Panc1 (cell line): ENCODE measurements around the gene BTBD17. TPM values are rescaled to one million over a fixed set of nuclear protein-coding genes. Genes with fewer than 3 reads are reported as not detected.

Experiments used
- ATAC-seq: fragments of 200-7000 bp; cut with Tn5 transposase; 2 replicates; pipeline ENCODE4 v1.9.1; 2020; ENCODE audit warnings: mild to moderate bottlenecking, moderate library complexity
- BruUV-seq: library from RNA; stranded (reverse); fragments of 400-500 nt; replicated peaks from 2 replicates; lab custom pipeline; 2021; lab: Mats Ljungman, UMichigan
- CTCF ChIA-PET: fragments of 300-600 bp; sonication (Branson Sonifier 250); formaldehyde crosslinking; loops from one replicate; lab custom pipeline; 2022; ENCODE audit warnings: antibody characterized with exemption; lab: Charles Lee
- POLR2A ChIA-PET: fragments of 300-600 bp; sonication (Branson Sonifier 250); formaldehyde crosslinking; loops from one replicate; lab custom pipeline; 2022; ENCODE audit warnings: antibody characterized with exemption; lab: Charles Lee
- DNase-seq: peaks from one replicate; pipeline ENCODE4 v3.0.0-alpha.2; 2010; ENCODE audit warnings: low read depth, low spot score
- H3K27ac ChIP-seq: 2 replicates; pipeline ENCODE4 v1.5.1; 2011; ENCODE audit warnings: mild to moderate bottlenecking, low read length, inconsistent platforms
- H3K27me3 ChIP-seq: fragments of 200-500 bp; sonication (Bioruptor generic); 2 replicates; pipeline ENCODE4 v1.6.0; 2014; ENCODE audit warnings: low read length, inconsistent platforms; ENCODE audit not compliant: control insufficient read depth, insufficient read depth
- H3K36me3 ChIP-seq: fragments of 200-500 bp; sonication (Bioruptor generic); 2 replicates; pipeline ENCODE4 v1.5.1; 2014; ENCODE audit warnings: inconsistent platforms, mild to moderate bottlenecking, low read length, moderate library complexity; ENCODE audit not compliant: control insufficient read depth, insufficient read depth
- H3K4me1 ChIP-seq: 2 replicates; pipeline ENCODE4 v1.5.1; 2011; ENCODE audit warnings: inconsistent platforms, mild to moderate bottlenecking, low read length, moderate library complexity; ENCODE audit not compliant: control insufficient read depth, insufficient read depth
- H3K4me3 ChIP-seq, 2 experiments: 2 replicates each; pipeline ENCODE4 v1.5.1; 2011 to 2012; ENCODE audit warnings: low read depth in 2 of 2, low read length in 2 of 2, mild to moderate bottlenecking in 2 of 2, inconsistent platforms in 1 of 2, moderate library complexity in 1 of 2
- H3K9me3 ChIP-seq: fragments of 200-500 bp; sonication (Bioruptor generic); 2 replicates; pipeline ENCODE4 v1.5.1; 2014; ENCODE audit warnings: low read depth, mild to moderate bottlenecking, inconsistent platforms, low read length, moderate library complexity; ENCODE audit not compliant: control insufficient read depth, insufficient read depth
- POLR2AphosphoS5 ChIP-seq: IDR thresholded peaks from 2 replicates; pipeline ENCODE4 v1.6.1; 2012; ENCODE audit warnings: mild to moderate bottlenecking, low read depth, low read length, moderate library complexity
- SIN3A ChIP-seq: IDR thresholded peaks from 2 replicates; pipeline ENCODE4 v1.6.1; 2012; ENCODE audit warnings: low read depth, mild to moderate bottlenecking, low read length, moderate library complexity, borderline replicate concordance; ENCODE audit not compliant: insufficient read depth
- TCF7L2 ChIP-seq: IDR thresholded peaks from 2 replicates; pipeline ENCODE4 v1.6.1; 2011; ENCODE audit warnings: mild to moderate bottlenecking, low read depth, low read length, inconsistent platforms
- in situ Hi-C: cut with HindIII; loops from 2 replicates; pipeline ENCODE4 v1.10.0; 2016; ENCODE audit warnings: low sequenced_read_pairs, low pct_unique_long_range_greater_than_20kb
- intact Hi-C: fragments of 100-400 bp; cut with micrococcal nuclease; formaldehyde crosslinking; loops from one replicate; pipeline ENCODE4 v1.10.0; 2022; ENCODE audit not compliant: unreplicated experiment
- total RNA-seq: library from RNA; stranded (reverse); gene quantifications from one replicate; pipeline ENCODE4 v1.2.1, GENCODE V29; 2021; ENCODE audit not compliant: unreplicated experiment
- TF ChIP-seq, protein P1 (sequence below): fragments of 450-650 bp; IDR thresholded peaks from 2 replicates; pipeline ENCODE4 v1.5.1; 2017; ENCODE audit warnings: mild to moderate bottlenecking
- TF ChIP-seq, protein P2 (sequence below), 2 experiments: IDR thresholded peaks; 2 replicates each; pipeline ENCODE4 v1.6.1; 2011 to 2012; ENCODE audit warnings: low read depth in 2 of 2, control low read depth in 1 of 2, low read length in 1 of 2, mild to moderate bottlenecking in 1 of 2, moderate library complexity in 1 of 2; ENCODE audit not compliant: insufficient read depth in 1 of 2

Gene BTBD17
- total RNA-seq, 1 experiment from 2014 or later, result not detected

DNA sequence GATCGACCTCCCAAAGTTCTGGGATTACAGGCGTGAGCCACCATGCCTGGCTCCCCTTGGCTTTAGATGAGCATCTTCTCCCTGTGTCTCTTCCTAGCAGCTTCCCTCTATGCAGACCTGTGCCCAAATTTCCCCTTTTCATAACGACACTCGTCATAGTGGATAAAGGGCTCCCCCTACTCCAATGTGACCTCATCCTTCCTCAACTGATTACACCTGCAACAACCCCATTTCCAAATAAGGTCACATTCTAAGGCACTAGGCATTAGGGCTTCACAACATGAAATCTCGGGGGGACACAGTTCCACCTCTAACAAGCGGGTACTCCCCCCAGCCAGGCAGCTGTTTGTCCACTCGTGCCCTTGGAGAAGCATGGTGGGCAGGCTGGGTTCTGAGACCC lies 25.4 kb downstream of the BTBD17 start:
- in situ Hi-C loops (no loop called here), intact Hi-C loops (no loop called here)
- BruUV-seq, result no TSS peak
- Histone ChIP-seq H3K36me3 (no peaks in the 10 kb centered on the region), H3K9me3 (no peaks in the 10 kb centered on the region), H3K4me3 (no peak overlapping the region), H3K4me1 (no peaks in the 10 kb centered on the region), H3K27me3 (no peaks in the 10 kb centered on the region; the same call in 1 of the 2 replicates), H3K27ac (no peak overlapping the region)
- POLR2A ChIA-PET, result no interaction called here
- TF ChIP-seq TCF7L2 (no peak), POLR2AphosphoS5 (no peak), SIN3A (no peak)
- TF ChIP-seq, protein P1, sequence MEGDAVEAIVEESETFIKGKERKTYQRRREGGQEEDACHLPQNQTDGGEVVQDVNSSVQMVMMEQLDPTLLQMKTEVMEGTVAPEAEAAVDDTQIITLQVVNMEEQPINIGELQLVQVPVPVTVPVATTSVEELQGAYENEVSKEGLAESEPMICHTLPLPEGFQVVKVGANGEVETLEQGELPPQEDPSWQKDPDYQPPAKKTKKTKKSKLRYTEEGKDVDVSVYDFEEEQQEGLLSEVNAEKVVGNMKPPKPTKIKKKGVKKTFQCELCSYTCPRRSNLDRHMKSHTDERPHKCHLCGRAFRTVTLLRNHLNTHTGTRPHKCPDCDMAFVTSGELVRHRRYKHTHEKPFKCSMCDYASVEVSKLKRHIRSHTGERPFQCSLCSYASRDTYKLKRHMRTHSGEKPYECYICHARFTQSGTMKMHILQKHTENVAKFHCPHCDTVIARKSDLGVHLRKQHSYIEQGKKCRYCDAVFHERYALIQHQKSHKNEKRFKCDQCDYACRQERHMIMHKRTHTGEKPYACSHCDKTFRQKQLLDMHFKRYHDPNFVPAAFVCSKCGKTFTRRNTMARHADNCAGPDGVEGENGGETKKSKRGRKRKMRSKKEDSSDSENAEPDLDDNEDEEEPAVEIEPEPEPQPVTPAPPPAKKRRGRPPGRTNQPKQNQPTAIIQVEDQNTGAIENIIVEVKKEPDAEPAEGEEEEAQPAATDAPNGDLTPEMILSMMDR, result no peak
- CTCF ChIA-PET, result interaction anchor here (0.7 kb wide), 1 partner anchor 26 kb away, joined by 3 read pairs; no protein-coding TSS in a partner anchor
- ATAC-seq (no peak), DNase-seq (no peak)

DNA sequence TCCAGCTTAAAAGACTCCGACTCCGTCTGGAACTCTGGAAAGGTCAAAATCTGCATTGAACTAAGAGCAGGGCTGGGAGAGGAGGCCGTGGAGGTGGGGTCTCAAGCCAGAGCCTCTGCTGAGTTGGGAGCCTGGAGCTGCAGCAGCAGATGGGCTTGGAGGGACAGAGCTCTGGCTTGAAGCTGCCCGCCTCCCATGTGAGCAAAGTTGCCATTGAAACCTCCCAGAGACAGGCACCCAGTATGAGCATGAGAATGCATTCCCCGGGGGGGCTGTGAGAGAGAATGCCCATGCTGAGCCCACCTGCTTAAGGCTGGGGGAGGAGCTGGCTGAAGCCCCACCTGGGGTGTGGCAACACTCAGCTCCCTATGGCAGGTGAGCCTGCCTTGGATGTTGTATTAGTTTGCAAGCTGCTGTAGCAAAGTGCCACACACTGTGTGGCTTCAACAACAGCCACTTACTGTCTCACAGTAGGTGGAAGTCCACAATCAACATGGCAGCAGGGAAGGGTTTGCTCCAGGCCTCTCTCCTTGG lies 26.1 kb downstream of the BTBD17 start:
- Histone ChIP-seq H3K36me3 (no peaks in the 10 kb centered on the region), H3K4me3 (no peak overlapping the region), H3K9me3 (no peaks in the 10 kb centered on the region), H3K27ac (no peak overlapping the region), H3K27me3 (no peaks in the 10 kb centered on the region; the same call in 1 of the 2 replicates), H3K4me1 (no peaks in the 10 kb centered on the region)
- intact Hi-C loops (no loop called here), in situ Hi-C loops (no loop called here)
- TF ChIP-seq, protein P2, sequence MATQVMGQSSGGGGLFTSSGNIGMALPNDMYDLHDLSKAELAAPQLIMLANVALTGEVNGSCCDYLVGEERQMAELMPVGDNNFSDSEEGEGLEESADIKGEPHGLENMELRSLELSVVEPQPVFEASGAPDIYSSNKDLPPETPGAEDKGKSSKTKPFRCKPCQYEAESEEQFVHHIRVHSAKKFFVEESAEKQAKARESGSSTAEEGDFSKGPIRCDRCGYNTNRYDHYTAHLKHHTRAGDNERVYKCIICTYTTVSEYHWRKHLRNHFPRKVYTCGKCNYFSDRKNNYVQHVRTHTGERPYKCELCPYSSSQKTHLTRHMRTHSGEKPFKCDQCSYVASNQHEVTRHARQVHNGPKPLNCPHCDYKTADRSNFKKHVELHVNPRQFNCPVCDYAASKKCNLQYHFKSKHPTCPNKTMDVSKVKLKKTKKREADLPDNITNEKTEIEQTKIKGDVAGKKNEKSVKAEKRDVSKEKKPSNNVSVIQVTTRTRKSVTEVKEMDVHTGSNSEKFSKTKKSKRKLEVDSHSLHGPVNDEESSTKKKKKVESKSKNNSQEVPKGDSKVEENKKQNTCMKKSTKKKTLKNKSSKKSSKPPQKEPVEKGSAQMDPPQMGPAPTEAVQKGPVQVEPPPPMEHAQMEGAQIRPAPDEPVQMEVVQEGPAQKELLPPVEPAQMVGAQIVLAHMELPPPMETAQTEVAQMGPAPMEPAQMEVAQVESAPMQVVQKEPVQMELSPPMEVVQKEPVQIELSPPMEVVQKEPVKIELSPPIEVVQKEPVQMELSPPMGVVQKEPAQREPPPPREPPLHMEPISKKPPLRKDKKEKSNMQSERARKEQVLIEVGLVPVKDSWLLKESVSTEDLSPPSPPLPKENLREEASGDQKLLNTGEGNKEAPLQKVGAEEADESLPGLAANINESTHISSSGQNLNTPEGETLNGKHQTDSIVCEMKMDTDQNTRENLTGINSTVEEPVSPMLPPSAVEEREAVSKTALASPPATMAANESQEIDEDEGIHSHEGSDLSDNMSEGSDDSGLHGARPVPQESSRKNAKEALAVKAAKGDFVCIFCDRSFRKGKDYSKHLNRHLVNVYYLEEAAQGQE (IDR thresholded peaks at IDR 0.05; ENCODE audit: insufficient read depth in 1 of 2, low read depth in 2 of 2, low read length in 1 of 2), result no peak
- TF ChIP-seq POLR2AphosphoS5, result no peak
- no peak for TF ChIP-seq SIN3A
- TF ChIP-seq, protein P1, result no peak
- no peak for TF ChIP-seq TCF7L2
- POLR2A ChIA-PET, result interaction anchor here (0.6 kb wide), 1 partner anchor 118 kb away, joined by 3 read pairs; no protein-coding TSS in a partner anchor
- DNase-seq, result no peak
- no peak for ATAC-seq
- CTCF ChIA-PET, result interaction anchor here (0.7 kb wide), 1 partner anchor 27 kb away, joined by 3 read pairs; no protein-coding TSS in a partner anchor
- no TSS peak for BruUV-seq
